T-helper 2 cell treated with Interferon-gamma antibody and Interleukin-4, amounts not matched to agents 5 μg/mL and 100 μg/mL, for 36 hours (primary cell): ENCODE data around the gene PCDHGA6.
"Not testable (repeated sequence)": the region's sequence is repeated elsewhere in the genome, so short reads cannot be mapped to it uniquely, and the experiment has no call there.

Experiments used
- DNase-seq: peaks from one replicate; pipeline ENCODE4 v3.0.0; 2021; ENCODE audit warnings: low spot score
- H3K27ac Mint-ChIP-seq: one replicate; pipeline ENCODE4 v1.8.0; 2021; ENCODE audit warnings: mild to moderate bottlenecking, mixed read lengths
- H3K27me3 Mint-ChIP-seq: one replicate; pipeline ENCODE4 v1.8.0; 2021; ENCODE audit warnings: low read depth, mixed read lengths
- H3K36me3 Mint-ChIP-seq: one replicate; pipeline ENCODE4 v1.8.0; 2021; ENCODE audit warnings: low read depth, mixed read lengths
- H3K4me1 Mint-ChIP-seq: one replicate; pipeline ENCODE4 v1.8.0; 2021; ENCODE audit warnings: low read depth, mixed read lengths
- H3K4me3 Mint-ChIP-seq: one replicate; pipeline ENCODE4 v1.8.0; 2022; ENCODE audit warnings: mild to moderate bottlenecking, moderate library complexity, mixed read lengths
- H3K9me3 Mint-ChIP-seq: one replicate; pipeline ENCODE4 v1.8.0; 2021; ENCODE audit warnings: mixed read lengths

The PCDHGA6 gene

GRCh38 chr5:141373673-141374317 lies at the start of gene PCDHGA6:
TSS of gene PCDHGA6 (plus strand) at chr5:141373891. CDS start at chr5:141374084, 193 bp downstream.
- Mint-ChIP-seq H3K4me3 (no peak within 1 kb of the TSS), H3K27me3 (peaks cover 12% of the 10 kb centered on the region), H3K36me3 (peaks cover 1% of the 10 kb centered on the region), H3K4me1 (peaks cover 2% of the 10 kb centered on the region), H3K27ac (no peak within 1 kb of the TSS), H3K9me3 (peaks cover 34% of the 10 kb centered on the region)
- no peak for DNase-seq

GRCh38 chr5:141326088-141326854 lies 47.4 kb upstream of the PCDHGA6 start:
- peak; percentile 66 for DNase-seq
- H3K9me3 Mint-ChIP-seq: peaks cover 34% of the 10 kb centered on the region
- H3K4me3 Mint-ChIP-seq: peak overlapping the region; percentile 95
- peaks cover 8% of the 10 kb centered on the region for H3K36me3 Mint-ChIP-seq
- peaks cover 14% of the 10 kb centered on the region for H3K4me1 Mint-ChIP-seq
- peaks cover 11% of the 10 kb centered on the region for H3K27me3 Mint-ChIP-seq
- peak overlapping the region; percentile 87 for H3K27ac Mint-ChIP-seq

DNA sequence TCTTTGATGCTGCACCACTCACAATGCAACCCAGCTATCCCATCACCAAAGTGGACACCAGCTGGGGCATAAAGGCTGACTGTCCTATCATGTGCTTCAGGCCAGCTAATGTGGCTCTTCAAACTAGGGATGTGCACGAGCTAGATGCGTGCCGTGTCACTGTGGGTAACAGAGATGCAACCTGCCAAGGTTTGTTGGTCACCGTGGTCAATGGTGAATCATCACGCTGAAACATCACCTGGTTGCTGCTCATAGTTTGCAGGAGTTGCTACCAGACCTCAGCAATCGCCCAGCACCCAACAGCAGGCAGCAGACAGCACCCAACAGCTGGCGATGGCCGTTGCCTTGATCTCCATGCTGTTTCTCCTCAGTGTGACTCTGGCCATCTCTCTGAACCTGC lies 45.5 kb upstream of the PCDHGA6 start:
- H3K27me3 Mint-ChIP-seq: peaks cover 20% of the 10 kb centered on the region
- DNase-seq: no peak
- H3K9me3 Mint-ChIP-seq: peaks cover 32% of the 10 kb centered on the region
- no peak overlapping the region for H3K27ac Mint-ChIP-seq
- no peak overlapping the region for H3K4me3 Mint-ChIP-seq
- H3K36me3 Mint-ChIP-seq: peaks cover 3% of the 10 kb centered on the region
- peaks cover 9% of the 10 kb centered on the region for H3K4me1 Mint-ChIP-seq

GRCh38 chr5:141330299-141331080 lies 43.2 kb upstream of the PCDHGA6 start, which contains the start of gene PCDHGA1:
TSS of gene PCDHGA1 (plus strand) at chr5:141330514.
- DNase-seq: no peak
- H3K4me1 Mint-ChIP-seq: peaks cover 9% of the 10 kb centered on the region
- H3K27ac Mint-ChIP-seq: no peak within 1 kb of the TSS
- peaks cover 30% of the 10 kb centered on the region for H3K9me3 Mint-ChIP-seq
- H3K36me3 Mint-ChIP-seq: peaks cover 5% of the 10 kb centered on the region
- H3K4me3 Mint-ChIP-seq: peak within 1 kb of the TSS; percentile 28
- peaks cover 37% of the 10 kb centered on the region for H3K27me3 Mint-ChIP-seq

DNA sequence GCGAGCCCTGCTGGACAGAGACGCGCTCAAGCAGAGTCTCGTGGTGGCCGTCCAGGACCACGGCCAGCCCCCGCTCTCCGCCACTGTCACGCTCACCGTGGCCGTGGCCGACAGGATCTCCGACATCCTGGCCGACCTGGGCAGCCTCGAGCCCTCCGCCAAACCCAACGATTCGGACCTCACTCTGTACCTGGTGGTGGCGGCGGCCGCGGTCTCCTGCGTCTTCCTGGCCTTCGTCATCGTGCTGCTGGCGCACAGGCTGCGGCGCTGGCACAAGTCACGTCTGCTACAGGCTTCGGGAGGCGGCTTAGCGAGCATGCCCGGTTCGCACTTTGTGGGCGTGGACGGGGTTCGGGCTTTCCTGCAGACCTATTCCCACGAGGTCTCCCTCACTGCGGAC lies 41.1 kb upstream of the PCDHGA6 start:
- H3K9me3 Mint-ChIP-seq: peaks cover 27% of the 10 kb centered on the region
- H3K27ac Mint-ChIP-seq, H3K4me1 Mint-ChIP-seq, H3K4me3 Mint-ChIP-seq, DNase-seq, H3K36me3 Mint-ChIP-seq: not testable (repeated sequence)
- peaks cover 50% of the 10 kb centered on the region for H3K27me3 Mint-ChIP-seq

- H3K4me3 Mint-ChIP-seq: peak within 1 kb of the TSS; percentile 80
- no peak within 1 kb of the TSS for H3K27ac Mint-ChIP-seq
- H3K4me1 Mint-ChIP-seq: no peaks in the 10 kb centered on the region
- peaks cover 26% of the 10 kb centered on the region for H3K9me3 Mint-ChIP-seq
- H3K27me3 Mint-ChIP-seq: peaks cover 49% of the 10 kb centered on the region
- DNase-seq: no peak
- H3K36me3 Mint-ChIP-seq: peaks cover 3% of the 10 kb centered on the region
Observed at GRCh38 chr5:141338538-141339306, 35.0 kb upstream of the PCDHGA6 start, which contains the start of gene PCDHGA2. TSS of gene PCDHGA2 (plus strand) at chr5:141338760.

DNA sequence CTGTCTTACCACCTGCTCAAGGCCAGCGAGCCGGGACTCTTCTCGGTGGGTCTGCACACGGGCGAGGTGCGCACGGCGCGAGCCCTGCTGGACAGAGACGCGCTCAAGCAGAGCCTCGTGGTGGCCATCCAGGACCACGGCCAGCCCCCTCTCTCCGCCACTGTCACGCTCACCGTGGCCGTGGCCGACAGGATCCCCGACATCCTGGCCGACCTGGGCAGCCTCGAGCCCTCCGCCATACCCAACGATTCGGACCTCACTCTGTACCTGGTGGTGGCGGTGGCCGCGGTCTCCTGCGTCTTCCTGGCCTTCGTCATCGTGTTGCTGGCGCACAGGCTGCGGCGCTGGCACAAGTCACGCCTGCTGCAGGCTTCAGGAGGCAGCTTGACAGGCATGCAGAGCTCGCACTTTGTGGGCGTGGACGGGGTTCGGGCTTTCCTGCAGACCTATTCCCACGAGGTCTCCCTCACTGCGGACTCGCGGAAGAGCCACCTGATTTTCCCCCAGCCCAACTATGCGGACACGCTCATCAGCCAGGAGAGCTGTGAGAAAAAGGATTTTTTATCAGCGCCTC lies 32.8 kb upstream of the PCDHGA6 start:
- not testable (repeated sequence) for H3K4me3 Mint-ChIP-seq, H3K36me3 Mint-ChIP-seq, DNase-seq, H3K27ac Mint-ChIP-seq, H3K4me1 Mint-ChIP-seq
- Mint-ChIP-seq H3K9me3 (peaks cover 30% of the 10 kb centered on the region), H3K27me3 (peaks cover 38% of the 10 kb centered on the region)

DNA sequence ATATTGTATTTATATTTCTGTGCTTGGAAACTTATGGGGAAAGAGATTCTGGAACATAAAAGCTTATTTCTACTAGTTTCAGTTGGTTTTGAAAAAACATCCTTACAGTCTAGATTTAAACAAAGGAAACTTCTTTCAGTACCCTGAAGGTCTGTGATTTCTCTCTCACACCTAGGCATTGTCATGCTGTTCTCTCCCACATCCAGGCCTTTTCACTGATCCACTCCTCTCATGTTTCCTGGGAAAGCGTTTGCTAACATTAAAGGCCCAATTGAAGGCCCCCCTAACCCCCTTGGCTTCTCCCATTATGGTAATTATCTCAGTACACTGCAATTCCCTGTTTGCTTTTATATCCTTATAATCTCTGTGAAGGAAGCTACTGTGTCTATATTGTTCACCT lies 30.9 kb upstream of the PCDHGA6 start:
- Mint-ChIP-seq H3K27ac (no peak overlapping the region), H3K9me3 (peaks cover 34% of the 10 kb centered on the region), H3K27me3 (peaks cover 27% of the 10 kb centered on the region), H3K36me3 (peaks cover 3% of the 10 kb centered on the region), H3K4me3 (no peak overlapping the region), H3K4me1 (no peaks in the 10 kb centered on the region)
- DNase-seq: no peak

GRCh38 chr5:141343242-141343952 lies 30.3 kb upstream of the PCDHGA6 start, which contains the start of gene PCDHGA3:
TSS of gene PCDHGA3 (plus strand) at chr5:141343829. CDS start at chr5:141344034, 205 bp downstream.
- no peak within 1 kb of the TSS for H3K27ac Mint-ChIP-seq
- no peaks in the 10 kb centered on the region for H3K4me1 Mint-ChIP-seq
- H3K4me3 Mint-ChIP-seq: peak within 1 kb of the TSS; percentile 75
- no peak for DNase-seq
- peaks cover 21% of the 10 kb centered on the region for H3K27me3 Mint-ChIP-seq
- peaks cover 3% of the 10 kb centered on the region for H3K36me3 Mint-ChIP-seq
- H3K9me3 Mint-ChIP-seq: peaks cover 34% of the 10 kb centered on the region

GRCh38 chr5:141343953-141344463 lies 29.7 kb upstream of the PCDHGA6 start:
- no peak for DNase-seq
- Mint-ChIP-seq H3K36me3 (peaks cover 3% of the 10 kb centered on the region), H3K27ac (no peak overlapping the region), H3K4me1 (no peaks in the 10 kb centered on the region), H3K9me3 (peaks cover 34% of the 10 kb centered on the region), H3K27me3 (peaks cover 15% of the 10 kb centered on the region), H3K4me3 (peak overlapping the region; percentile 75)

DNA sequence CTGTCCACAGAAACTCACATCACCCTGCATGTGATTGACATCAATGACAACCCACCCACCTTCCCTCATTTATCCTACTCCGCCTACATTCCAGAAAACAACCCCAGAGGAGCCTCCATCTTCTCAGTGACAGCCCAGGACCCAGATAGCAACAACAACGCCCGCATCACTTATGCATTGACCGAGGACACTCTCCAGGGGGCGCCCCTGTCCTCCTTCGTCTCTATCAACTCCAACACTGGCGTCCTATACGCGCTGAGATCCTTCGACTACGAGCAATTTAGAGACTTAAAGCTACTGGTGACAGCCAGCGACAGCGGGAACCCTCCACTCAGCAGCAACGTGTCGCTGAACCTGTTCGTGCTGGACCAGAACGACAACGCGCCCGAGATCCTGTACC lies 28.4 kb upstream of the PCDHGA6 start:
- Mint-ChIP-seq H3K9me3 (peaks cover 35% of the 10 kb centered on the region), H3K27ac (no peak overlapping the region), H3K27me3 (peaks cover 13% of the 10 kb centered on the region), H3K4me1 (peaks cover 2% of the 10 kb centered on the region), H3K4me3 (no peak overlapping the region), H3K36me3 (peaks cover 1% of the 10 kb centered on the region)
- DNase-seq: no peak

GRCh38 chr5:141346017-141346416 lies 27.7 kb upstream of the PCDHGA6 start:
- Mint-ChIP-seq H3K27me3 (peaks cover 12% of the 10 kb centered on the region), H3K9me3 (peaks cover 36% of the 10 kb centered on the region)
- H3K4me3 Mint-ChIP-seq, H3K4me1 Mint-ChIP-seq, H3K27ac Mint-ChIP-seq, DNase-seq, H3K36me3 Mint-ChIP-seq: not testable (repeated sequence)
